ENCODE results near the gene UGT2B15.
"Not testable (repeated sequence)": the region's sequence is repeated elsewhere in the genome, so short reads cannot be mapped to it uniquely, and the experiment has no call there.

The UGT2B15 gene

GRCh38 chr4:68670479-68670939, at the start of gene UGT2B15:
UGT2B15 (minus strand) TSS chr4:68670652; CDS start chr4:68670618, 34 bp downstream.
- not testable (repeated sequence) for H3K27me3 ChIP-seq (ENCODE audit: control insufficient read depth, low read length); H3K27ac ChIP-seq (ENCODE audit: low read depth, low read length); H3K9me2 ChIP-seq (replicated peaks; ENCODE audit: control insufficient read depth, low read length); H3K36me3 ChIP-seq (ENCODE audit: control insufficient read depth, low read length); H3K4me2 ChIP-seq (ENCODE audit: low read length); H3K79me2 ChIP-seq (ENCODE audit: control insufficient read depth, low read length); H3K4me1 ChIP-seq (ENCODE audit: control insufficient read depth, low read length); H3K9me3 ChIP-seq (ENCODE audit: control insufficient read depth, insufficient read depth, low read length); H3K4me3 ChIP-seq (ENCODE audit: low read length); H3F3A ChIP-seq (ENCODE audit: control insufficient read depth, insufficient read depth); H4K20me1 ChIP-seq (ENCODE audit: control insufficient read depth, insufficient read depth, low read depth, low read length)

DNA sequence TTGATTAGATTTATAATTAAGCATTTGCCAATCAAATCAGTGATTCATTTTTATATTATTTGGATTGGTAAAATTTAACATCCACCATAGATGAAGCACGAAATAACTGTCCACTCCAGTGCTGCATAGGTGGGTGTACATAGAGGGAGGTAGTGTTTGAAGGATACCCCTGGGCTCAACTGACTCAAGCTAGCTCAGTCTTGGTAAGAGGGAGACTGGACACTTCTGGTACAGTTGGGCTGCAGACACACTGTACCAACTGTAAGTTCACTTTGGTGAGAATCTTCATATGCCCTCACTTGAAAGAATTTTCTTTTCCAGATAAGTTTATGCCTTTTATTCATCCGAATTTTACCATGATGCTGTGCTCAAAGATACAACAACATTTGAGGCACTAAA, 48.6 kb upstream of the UGT2B15 start:
- Histone ChIP-seq H3K4me1 (ENCODE audit: control insufficient read depth, low read length) (no peaks in the 10 kb centered on the region), H3F3A (ENCODE audit: control insufficient read depth, insufficient read depth) (no peaks in the 10 kb centered on the region), H4K20me1 (ENCODE audit: control insufficient read depth, insufficient read depth, low read depth, low read length) (no peaks in the 10 kb centered on the region), H3K27ac (ENCODE audit: low read depth, low read length) (no peak overlapping the region), H3K27me3 (ENCODE audit: control insufficient read depth, low read length) (no peaks in the 10 kb centered on the region), H3K9me3 (ENCODE audit: control insufficient read depth, insufficient read depth, low read length) (no peaks in the 10 kb centered on the region), H3K4me3 (ENCODE audit: low read length) (no peak overlapping the region), H3K36me3 (ENCODE audit: control insufficient read depth, low read length) (no peaks in the 10 kb centered on the region), H3K79me2 (ENCODE audit: control insufficient read depth, low read length) (no peaks in the 10 kb centered on the region), H3K4me2 (ENCODE audit: low read length) (no peak overlapping the region), H3K9me2 (replicated peaks; ENCODE audit: control insufficient read depth, low read length) (no peaks in the 10 kb centered on the region)
- TF ChIP-seq, protein P1, sequence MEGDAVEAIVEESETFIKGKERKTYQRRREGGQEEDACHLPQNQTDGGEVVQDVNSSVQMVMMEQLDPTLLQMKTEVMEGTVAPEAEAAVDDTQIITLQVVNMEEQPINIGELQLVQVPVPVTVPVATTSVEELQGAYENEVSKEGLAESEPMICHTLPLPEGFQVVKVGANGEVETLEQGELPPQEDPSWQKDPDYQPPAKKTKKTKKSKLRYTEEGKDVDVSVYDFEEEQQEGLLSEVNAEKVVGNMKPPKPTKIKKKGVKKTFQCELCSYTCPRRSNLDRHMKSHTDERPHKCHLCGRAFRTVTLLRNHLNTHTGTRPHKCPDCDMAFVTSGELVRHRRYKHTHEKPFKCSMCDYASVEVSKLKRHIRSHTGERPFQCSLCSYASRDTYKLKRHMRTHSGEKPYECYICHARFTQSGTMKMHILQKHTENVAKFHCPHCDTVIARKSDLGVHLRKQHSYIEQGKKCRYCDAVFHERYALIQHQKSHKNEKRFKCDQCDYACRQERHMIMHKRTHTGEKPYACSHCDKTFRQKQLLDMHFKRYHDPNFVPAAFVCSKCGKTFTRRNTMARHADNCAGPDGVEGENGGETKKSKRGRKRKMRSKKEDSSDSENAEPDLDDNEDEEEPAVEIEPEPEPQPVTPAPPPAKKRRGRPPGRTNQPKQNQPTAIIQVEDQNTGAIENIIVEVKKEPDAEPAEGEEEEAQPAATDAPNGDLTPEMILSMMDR (IDR thresholded peaks at IDR 0.05; ENCODE audit: low read depth, low read length, poor library complexity, severe bottlenecking): no peak
- TF ChIP-seq EZH2phosphoT487 (IDR thresholded peaks at IDR 0.05; ENCODE audit: borderline replicate concordance, low read length): no peak

- Histone ChIP-seq H3K27me3 (ENCODE audit: control insufficient read depth, low read length) (no peaks in the 10 kb centered on the region), H3K9me2 (replicated peaks; ENCODE audit: control insufficient read depth, low read length) (no peaks in the 10 kb centered on the region), H3K36me3 (ENCODE audit: control insufficient read depth, low read length) (no peaks in the 10 kb centered on the region), H3K4me1 (ENCODE audit: control insufficient read depth, low read length) (no peaks in the 10 kb centered on the region), H3K79me2 (ENCODE audit: control insufficient read depth, low read length) (no peaks in the 10 kb centered on the region), H3K27ac (ENCODE audit: low read depth, low read length) (no peak overlapping the region), H4K20me1 (ENCODE audit: control insufficient read depth, insufficient read depth, low read depth, low read length) (no peaks in the 10 kb centered on the region), H3K9me3 (ENCODE audit: control insufficient read depth, insufficient read depth, low read length) (no peaks in the 10 kb centered on the region), H3F3A (ENCODE audit: control insufficient read depth, insufficient read depth) (no peaks in the 10 kb centered on the region), H3K4me3 (ENCODE audit: low read length) (no peak overlapping the region), H3K4me2 (ENCODE audit: low read length) (no peak overlapping the region)
- TF ChIP-seq EZH2phosphoT487 (IDR thresholded peaks at IDR 0.05; ENCODE audit: borderline replicate concordance, low read length): no peak
Measured at GRCh38 chr4:68718447-68719074, 48.1 kb upstream of the UGT2B15 start.

DNA sequence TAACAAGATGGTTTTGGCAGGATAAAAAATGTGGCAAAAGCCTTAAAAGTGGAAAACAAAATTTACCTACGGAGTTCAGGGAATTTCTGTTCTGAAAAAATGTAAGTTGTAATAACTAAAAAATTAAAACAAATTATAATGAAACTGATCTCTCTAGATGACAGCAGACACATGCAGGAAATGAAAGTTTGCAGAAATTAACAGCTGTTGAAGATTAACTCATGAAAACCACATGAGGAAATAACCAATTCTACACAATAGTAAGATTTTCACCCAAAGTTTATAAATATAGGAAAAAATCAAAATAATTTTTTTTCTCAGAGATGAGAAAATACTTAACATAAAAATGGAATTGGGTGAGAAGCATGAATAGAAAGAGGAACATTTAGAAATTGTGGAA, 47.5 kb upstream of the UGT2B15 start:
- Histone ChIP-seq H3K4me3 (ENCODE audit: low read length) (no peak overlapping the region), H3K79me2 (ENCODE audit: control insufficient read depth, low read length) (no peaks in the 10 kb centered on the region), H3K9me3 (ENCODE audit: control insufficient read depth, insufficient read depth, low read length) (no peaks in the 10 kb centered on the region), H3F3A (ENCODE audit: control insufficient read depth, insufficient read depth) (no peaks in the 10 kb centered on the region), H3K27me3 (ENCODE audit: control insufficient read depth, low read length) (no peaks in the 10 kb centered on the region), H3K4me1 (ENCODE audit: control insufficient read depth, low read length) (no peaks in the 10 kb centered on the region), H3K36me3 (ENCODE audit: control insufficient read depth, low read length) (no peaks in the 10 kb centered on the region), H3K4me2 (ENCODE audit: low read length) (no peak overlapping the region), H3K9me2 (replicated peaks; ENCODE audit: control insufficient read depth, low read length) (no peaks in the 10 kb centered on the region), H4K20me1 (ENCODE audit: control insufficient read depth, insufficient read depth, low read depth, low read length) (no peaks in the 10 kb centered on the region), H3K27ac (ENCODE audit: low read depth, low read length) (no peak overlapping the region)
- TF ChIP-seq, protein P1 (IDR thresholded peaks at IDR 0.05; ENCODE audit: low read depth, low read length, poor library complexity, severe bottlenecking): no peak
- no peak for TF ChIP-seq EZH2phosphoT487 (IDR thresholded peaks at IDR 0.05; ENCODE audit: borderline replicate concordance, low read length)

All from DOHH2 (cell line).